Right lobe of liver (tissue), 6 donors: ENCODE measurements around the gene MARCKS. TPM values are rescaled to one million over a fixed set of nuclear protein-coding genes. Genes with fewer than 3 reads are reported as not detected.

ENCODE experiments used
- ATAC-seq, 4 donors: fragments of 200-7000 bp; cut with Tn5 transposase; one replicate each; pipeline ENCODE4 v1.9.1; 2020; ENCODE audit warnings: mild to moderate bottlenecking in 4 of 4, moderate library complexity in 4 of 4
- DNase-seq, 3 donors: peaks; one replicate each; pipeline ENCODE4 v3.0.0-alpha.2; 2020
- H3K27ac ChIP-seq, 3 donors: fragments of 200-600 bp; one replicate each; pipeline ENCODE4 v1.8.0; 2022
- H3K27me3 ChIP-seq, 2 donors: fragments of 200-600 bp; one replicate each; pipeline ENCODE4 v1.8.0; 2022
- H3K36me3 ChIP-seq, 4 donors: fragments of 200-600 bp; sonication (generic) in 1 of 4; one replicate each; pipeline versions ENCODE4 v1.5.1 to v1.8.0; 2017 to 2022; ENCODE audit warnings: control low read depth in 1 of 4
- H3K4me1 ChIP-seq, 4 donors: fragments of 200-600 bp; sonication (generic) in 1 of 4; one replicate each; pipeline versions ENCODE4 v1.5.1 to v1.8.0; 2017 to 2022; ENCODE audit warnings: control low read depth in 1 of 4
- H3K4me3 ChIP-seq, 3 donors: fragments of 200-600 bp; one replicate each; pipeline ENCODE4 v1.8.0; 2022
- H3K9me3 ChIP-seq, 4 donors: fragments of 200-600 bp; sonication (generic) in 1 of 4; one replicate each; pipeline versions ENCODE4 v1.5.1 to v1.8.0; 2017 to 2022; ENCODE audit warnings: control low read depth in 1 of 4
- POLR2A ChIP-seq: fragments of 450-650 bp; IDR thresholded peaks from one replicate; pipeline ENCODE4 v1.6.1; 2017; ENCODE audit warnings: antibody characterized with exemption, mild to moderate bottlenecking
- WGBS: methylation state at CpG from one replicate; pipeline ENCODE4 v1.1.6; 2018; ENCODE audit warnings: low coverage, low lambda C conversion rate; ENCODE audit not compliant: insufficient coverage; ENCODE audit errors: missing lambda C conversion rate; 5-methylcytosine and 5-hydroxymethylcytosine counted together
- intact Hi-C, 2 donors: fragments of 100-400 bp; cut with DNase I; formaldehyde crosslinking; loops; one replicate each; pipeline versions ENCODE4 v1.11.2 to v1.14.1; 2022
- total RNA-seq, 6 experiments: library from RNA; depleted of rRNA in 2 of 6; stranded (reverse); fragments of >200 nt in 2 of 6; fragmentation: NEBNext Ultra II Directional in 3 of 6; extraction: Animal tissue kit (Norgen Biotek cat#: 25700) in 3 of 6; gene quantifications; one replicate each; pipeline versions ENCODE4 v1.1.0 to v1.2.4, GENCODE V29; 2016 to 2023
- TF ChIP-seq, protein P1 (sequence below), 4 donors: fragments of 200-600 bp in 3 of 4; fragments of 450-650 bp in 1 of 4; IDR thresholded peaks; one replicate each; pipeline versions ENCODE4 v1.5.1 to v1.8.0; 2016 to 2022; ENCODE audit warnings: antibody characterized with exemption in 4 of 4, mild to moderate bottlenecking in 2 of 4
- donor health status: DM: no; HTN: yes; CAD: no.
- donor health status: DM: no; HTN: no; CAD: no.
- donor health status: DM: no; HTN: no; CAD: no.
- donor health status: DM: no; HTN: yes; CAD: no.
- donor health status: DM: no; HTN: yes; CAD: no.

The MARCKS gene
- total RNA-seq, 6 experiments from 2014 or later = 5.2 to 29.9 (median 16.8) TPM

- DNase-seq (peak; percentile 42 to 63 (median 51)), ATAC-seq (peak in 3 of 4 donors; percentile 1 to 6 (median 1))
- intact Hi-C loops = loop anchor here in 1 of 2 donors (10.0 kb wide), 1 partner anchor 445 kb away; no protein-coding TSS in a partner anchor
- H3K27me3 ChIP-seq = peaks cover 0 to 5% of the 10 kb centered on the region in 2 donors
- H3K27ac ChIP-seq = peak overlapping the region; percentile 86 to 95 (median 90)
- peaks cover 0 to 24% (median 2%) of the 10 kb centered on the region in 4 donors for H3K4me1 ChIP-seq
- TF ChIP-seq, protein P1, sequence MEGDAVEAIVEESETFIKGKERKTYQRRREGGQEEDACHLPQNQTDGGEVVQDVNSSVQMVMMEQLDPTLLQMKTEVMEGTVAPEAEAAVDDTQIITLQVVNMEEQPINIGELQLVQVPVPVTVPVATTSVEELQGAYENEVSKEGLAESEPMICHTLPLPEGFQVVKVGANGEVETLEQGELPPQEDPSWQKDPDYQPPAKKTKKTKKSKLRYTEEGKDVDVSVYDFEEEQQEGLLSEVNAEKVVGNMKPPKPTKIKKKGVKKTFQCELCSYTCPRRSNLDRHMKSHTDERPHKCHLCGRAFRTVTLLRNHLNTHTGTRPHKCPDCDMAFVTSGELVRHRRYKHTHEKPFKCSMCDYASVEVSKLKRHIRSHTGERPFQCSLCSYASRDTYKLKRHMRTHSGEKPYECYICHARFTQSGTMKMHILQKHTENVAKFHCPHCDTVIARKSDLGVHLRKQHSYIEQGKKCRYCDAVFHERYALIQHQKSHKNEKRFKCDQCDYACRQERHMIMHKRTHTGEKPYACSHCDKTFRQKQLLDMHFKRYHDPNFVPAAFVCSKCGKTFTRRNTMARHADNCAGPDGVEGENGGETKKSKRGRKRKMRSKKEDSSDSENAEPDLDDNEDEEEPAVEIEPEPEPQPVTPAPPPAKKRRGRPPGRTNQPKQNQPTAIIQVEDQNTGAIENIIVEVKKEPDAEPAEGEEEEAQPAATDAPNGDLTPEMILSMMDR (IDR thresholded peaks at IDR 0.05) = no peak
- TF ChIP-seq POLR2A = no peak
- 10% methylated on average over 22 of the region's 90 CpGs for WGBS
- peak overlapping the region; percentile 66 to 75 (median 68) for H3K4me3 ChIP-seq
- no peaks in the 10 kb centered on the region for H3K9me3 ChIP-seq
- H3K36me3 ChIP-seq = no peaks in the 10 kb centered on the region
These were observed 2.4 kb downstream of the MARCKS start for GRCh38 chr6:113859349-113860180.

DNA sequence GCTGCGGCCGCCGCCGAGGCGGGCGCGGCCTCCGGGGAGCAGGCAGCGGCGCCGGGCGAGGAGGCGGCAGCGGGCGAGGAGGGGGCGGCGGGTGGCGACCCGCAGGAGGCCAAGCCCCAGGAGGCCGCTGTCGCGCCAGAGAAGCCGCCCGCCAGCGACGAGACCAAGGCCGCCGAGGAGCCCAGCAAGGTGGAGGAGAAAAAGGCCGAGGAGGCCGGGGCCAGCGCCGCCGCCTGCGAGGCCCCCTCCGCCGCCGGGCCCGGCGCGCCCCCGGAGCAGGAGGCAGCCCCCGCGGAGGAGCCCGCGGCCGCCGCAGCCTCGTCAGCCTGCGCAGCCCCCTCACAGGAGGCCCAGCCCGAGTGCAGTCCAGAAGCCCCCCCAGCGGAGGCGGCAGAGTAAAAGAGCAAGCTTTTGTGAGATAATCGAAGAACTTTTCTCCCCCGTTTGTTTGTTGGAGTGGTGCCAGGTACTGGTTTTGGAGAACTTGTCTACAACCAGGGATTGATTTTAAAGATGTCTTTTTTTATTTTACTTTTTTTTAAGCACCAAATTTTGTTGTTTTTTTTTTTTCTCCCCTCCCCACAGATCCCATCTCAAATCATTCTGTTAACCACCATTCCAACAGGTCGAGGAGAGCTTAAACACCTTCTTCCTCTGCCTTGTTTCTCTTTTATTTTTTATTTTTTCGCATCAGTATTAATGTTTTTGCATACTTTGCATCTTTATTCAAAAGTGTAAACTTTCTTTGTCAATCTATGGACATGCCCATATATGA, 3.2 kb downstream of the MARCKS start:
- Histone ChIP-seq H3K9me3 (no peaks in the 10 kb centered on the region), H3K36me3 (no peaks in the 10 kb centered on the region), H3K4me3 (peak overlapping the region; percentile 9 to 68 (median 28)), H3K27me3 (peaks cover 0 to 5% of the 10 kb centered on the region in 2 donors), H3K4me1 (peaks cover 0 to 22% (median 2%) of the 10 kb centered on the region in 4 donors), H3K27ac (peak overlapping the region in 2 of 3 donors; percentile 90 to 95)
- intact Hi-C loops = no loop called here
- TF ChIP-seq POLR2A = no peak
- TF ChIP-seq, protein P1 (IDR thresholded peaks at IDR 0.05) = no peak
- DNase-seq (peak; percentile 42 to 56 (median 49)), ATAC-seq (no peak)
- 31% methylated on average over 4 of the region's 56 CpGs for WGBS

- Histone ChIP-seq H3K4me1 (peaks cover 0 to 8% (median 0%) of the 10 kb centered on the region in 4 donors), H3K9me3 (no peaks in the 10 kb centered on the region), H3K4me3 (no peak overlapping the region), H3K27ac (no peak overlapping the region), H3K27me3 (peaks cover 0 to under 1% of the 10 kb centered on the region in 2 donors), H3K36me3 (no peaks in the 10 kb centered on the region)
- intact Hi-C loops = no loop called here
- DNase-seq = no peak
- no peak for ATAC-seq
- TF ChIP-seq, protein P1 (IDR thresholded peaks at IDR 0.05) = no peak
- TF ChIP-seq POLR2A = no peak
These were observed 5.0 kb downstream of the MARCKS start for GRCh38 chr6:113862112-113862511.

GRCh38 chr6:113870917-113871316, 13.8 kb downstream of the MARCKS start:
- intact Hi-C loops = no loop called here
- TF ChIP-seq, protein P1 (IDR thresholded peaks at IDR 0.05) = no peak
- TF ChIP-seq POLR2A = no peak
- H3K4me3 ChIP-seq = no peak overlapping the region

More at GRCh38 chr6:113870917-113871316, 13.8 kb downstream of the MARCKS start:
- Histone ChIP-seq H3K27me3 (no peaks in the 10 kb centered on the region), H3K27ac (no peak overlapping the region), H3K36me3 (no peaks in the 10 kb centered on the region), H3K4me1 (no peaks in the 10 kb centered on the region), H3K9me3 (no peaks in the 10 kb centered on the region)
- WGBS = 100% methylated on average over 1 of the region's 2 CpGs
- no peak for ATAC-seq
- no peak for DNase-seq
